ENCODE results near the gene SORCS2.

Gene SORCS2

GRCh38 chr4:7364979-7365378 lies 172.6 kb downstream of the SORCS2 start:
- ChIA-PET CTCF (interaction anchor here (0.5 to 0.8 kb wide), 3 partner anchors 14 to 299 kb away, joined by 3 to 4 read pairs (median 3); no protein-coding TSS in a partner anchor), POLR2A (interaction anchor here (1.4 kb wide), 1 partner anchor 9 kb away, joined by 5 read pairs; no protein-coding TSS in a partner anchor)
- TF ChIP-seq SUZ12 (IDR thresholded peaks at IDR 0.05) (no peak), LEF1 (IDR thresholded peaks at IDR 0.05; ENCODE audit: borderline replicate concordance) (no peak), FOXA1 (IDR thresholded peaks at IDR 0.05) (no peak), BHLHE40 (IDR thresholded peaks at IDR 0.05; ENCODE audit: borderline replicate concordance) (no peak), CTBP1 (IDR thresholded peaks at IDR 0.05; ENCODE audit: borderline replicate concordance) (no peak), HDGF (IDR thresholded peaks at IDR 0.05; ENCODE audit: borderline replicate concordance) (no peak)
- no peak for DNase-seq (ENCODE audit: extremely low spot score)

DNA sequence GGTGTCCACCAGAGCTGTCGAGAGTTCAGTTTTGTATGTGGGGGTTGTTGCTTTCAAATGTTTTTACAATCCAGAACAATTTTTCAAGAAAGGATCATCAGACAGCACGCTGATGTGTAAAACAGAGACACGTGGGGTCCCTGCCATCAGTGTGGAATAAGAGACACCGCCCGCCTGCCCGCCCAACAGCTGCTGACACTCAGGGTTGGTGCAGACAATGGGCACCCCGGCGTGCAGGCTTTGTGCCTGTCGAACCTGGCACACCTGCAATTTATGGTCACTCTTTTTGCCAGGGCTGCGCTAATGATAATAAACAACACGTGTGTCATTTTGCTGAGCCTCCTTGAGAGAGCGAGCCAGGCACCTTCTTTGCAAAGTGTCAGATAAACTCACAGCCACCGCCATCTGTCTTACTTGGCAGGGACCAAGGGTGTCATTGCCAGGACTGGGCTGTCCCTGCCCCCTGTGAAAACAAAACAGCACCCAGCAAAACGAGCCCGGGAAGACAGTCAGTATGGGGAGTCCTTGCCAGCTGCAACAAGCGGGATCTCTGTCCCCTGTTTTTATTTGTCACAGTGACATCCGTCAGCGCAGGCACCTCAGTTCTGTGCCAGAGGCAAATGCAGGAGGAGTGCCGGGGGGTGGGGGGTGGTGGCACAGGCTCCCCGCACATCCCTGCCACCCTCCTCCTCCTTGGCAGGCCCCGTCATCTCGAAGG lies 173.3 kb downstream of the SORCS2 start:
- ChIA-PET CTCF (interaction anchor here (0.5 to 0.8 kb wide), 2 partner anchors 171 to 300 kb away, joined by 3 to 4 read pairs; no protein-coding TSS in a partner anchor), POLR2A (interaction anchor here (1.4 kb wide), 1 partner anchor 9 kb away, joined by 5 read pairs; no protein-coding TSS in a partner anchor)
- TF ChIP-seq LEF1 (IDR thresholded peaks at IDR 0.05; ENCODE audit: borderline replicate concordance): no peak
- no peak for TF ChIP-seq L3MBTL2 (conservative IDR thresholded peaks at IDR 0.05)
- TF ChIP-seq ZNF384 (IDR thresholded peaks at IDR 0.05): no peak
- TF ChIP-seq SP1 (IDR thresholded peaks at IDR 0.05): no peak
- TF ChIP-seq FOXM1 (IDR thresholded peaks at IDR 0.05; ENCODE audit: borderline replicate concordance): no peak
- no peak for TF ChIP-seq HDGF (IDR thresholded peaks at IDR 0.05; ENCODE audit: borderline replicate concordance)
- no peak for DNase-seq (ENCODE audit: extremely low spot score)

GRCh38 chr4:7366180-7366945 lies 174.0 kb downstream of the SORCS2 start:
- POLR2A ChIA-PET: no interaction called here
- CTCF ChIA-PET: no interaction called here
- TF ChIP-seq ARNT (IDR thresholded peaks at IDR 0.05) (no peak), SUZ12 (IDR thresholded peaks at IDR 0.05) (no peak), SP1 (IDR thresholded peaks at IDR 0.05) (no peak), TARDBP (IDR thresholded peaks at IDR 0.05) (no peak)
- no peak for DNase-seq (ENCODE audit: extremely low spot score)

- no peak for TF ChIP-seq LEF1 (IDR thresholded peaks at IDR 0.05; ENCODE audit: borderline replicate concordance)
- TF ChIP-seq FOXA1 (IDR thresholded peaks at IDR 0.05): no peak
- no peak for TF ChIP-seq FOXK2 (IDR thresholded peaks at IDR 0.05)
- TF ChIP-seq HDGF (IDR thresholded peaks at IDR 0.05; ENCODE audit: borderline replicate concordance): no peak
- no peak for TF ChIP-seq BHLHE40 (IDR thresholded peaks at IDR 0.05; ENCODE audit: borderline replicate concordance)
- no peak for TF ChIP-seq NFRKB (IDR thresholded peaks at IDR 0.05)
- TF ChIP-seq ZNF384 (IDR thresholded peaks at IDR 0.05): no peak
- TF ChIP-seq SUZ12 (IDR thresholded peaks at IDR 0.05): no peak
- TF ChIP-seq L3MBTL2 (conservative IDR thresholded peaks at IDR 0.05): no peak
- TF ChIP-seq ELF4 (IDR thresholded peaks at IDR 0.05): no peak
- no peak for TF ChIP-seq FOXM1 (IDR thresholded peaks at IDR 0.05; ENCODE audit: borderline replicate concordance)
- no peak for TF ChIP-seq ARNT (IDR thresholded peaks at IDR 0.05)
- TF ChIP-seq TARDBP (IDR thresholded peaks at IDR 0.05): no peak
- TF ChIP-seq PKNOX1 (IDR thresholded peaks at IDR 0.05): no peak
- TF ChIP-seq CTBP1 (IDR thresholded peaks at IDR 0.05; ENCODE audit: borderline replicate concordance): no peak
- no peak for TF ChIP-seq SP1 (IDR thresholded peaks at IDR 0.05)
- ChIA-PET POLR2A (no interaction called here), CTCF (interaction anchor here (0.8 kb wide), 1 partner anchor 71 kb away, joined by 3 read pairs; no protein-coding TSS in a partner anchor)
- no peak for DNase-seq (ENCODE audit: extremely low spot score)
These were observed 174.6 kb downstream of the SORCS2 start for GRCh38 chr4:7366954-7367353.

DNA sequence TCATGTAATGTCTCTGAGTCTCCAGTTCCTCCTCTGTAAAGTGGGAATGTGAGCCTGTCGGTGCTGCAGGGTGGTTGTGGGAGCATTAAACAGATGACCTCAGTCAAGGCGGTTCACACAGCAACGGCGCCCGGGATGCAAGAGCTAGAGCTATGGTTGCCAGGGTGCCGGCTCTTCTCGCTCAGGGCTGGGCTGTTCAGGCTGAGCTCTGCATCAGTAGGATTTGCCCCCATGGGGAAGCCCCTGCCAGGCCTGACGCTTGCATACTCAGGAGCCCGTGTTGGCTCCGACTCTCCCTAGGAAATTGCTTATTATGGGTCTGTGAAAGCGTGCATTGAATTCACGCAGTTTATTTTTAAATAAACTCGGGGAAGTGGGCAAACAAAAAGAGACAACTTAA lies 175.1 kb downstream of the SORCS2 start:
- ChIA-PET CTCF (interaction anchor here (0.7 to 0.8 kb wide), 2 partner anchors 30 to 71 kb away, joined by 3 read pairs; no protein-coding TSS in a partner anchor), POLR2A (no interaction called here)
- no peak for DNase-seq (ENCODE audit: extremely low spot score)
- no peak for TF ChIP-seq SP1 (IDR thresholded peaks at IDR 0.05)
- no peak for TF ChIP-seq ARNT (IDR thresholded peaks at IDR 0.05)

DNA sequence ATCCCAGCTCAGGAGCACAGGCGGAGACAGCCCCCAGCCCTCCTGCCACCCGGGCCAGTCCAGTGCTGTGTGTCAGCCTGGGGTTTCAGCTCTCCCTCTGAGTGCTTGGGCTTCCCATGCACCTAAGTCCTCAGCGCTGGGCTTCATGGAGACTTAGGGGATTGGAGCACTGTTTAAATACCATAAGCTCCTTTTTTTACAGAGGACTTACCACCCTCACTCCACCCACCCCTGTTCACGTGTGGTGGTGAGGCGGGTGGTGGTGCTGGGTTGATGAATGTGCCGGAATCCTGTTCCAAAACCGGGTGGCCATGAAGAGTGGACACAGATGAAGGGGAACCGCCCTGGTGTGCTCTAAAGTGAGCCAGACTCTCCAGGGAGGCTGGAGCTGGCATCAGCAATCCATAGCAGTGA lies 175.5 kb downstream of the SORCS2 start:
- DNase-seq (ENCODE audit: extremely low spot score): no peak
- ChIA-PET POLR2A (no interaction called here), CTCF (interaction anchor here (0.7 to 0.8 kb wide), 2 partner anchors 29 to 72 kb away, joined by 3 read pairs; no protein-coding TSS in a partner anchor)
- TF ChIP-seq ELF4 (IDR thresholded peaks at IDR 0.05) (no peak), HDGF (IDR thresholded peaks at IDR 0.05; ENCODE audit: borderline replicate concordance) (no peak), SP1 (IDR thresholded peaks at IDR 0.05) (no peak), ARNT (IDR thresholded peaks at IDR 0.05) (no peak), LEF1 (IDR thresholded peaks at IDR 0.05; ENCODE audit: borderline replicate concordance) (no peak), ZNF384 (IDR thresholded peaks at IDR 0.05) (no peak), FOXM1 (IDR thresholded peaks at IDR 0.05; ENCODE audit: borderline replicate concordance) (no peak), PKNOX1 (IDR thresholded peaks at IDR 0.05) (no peak), L3MBTL2 (conservative IDR thresholded peaks at IDR 0.05) (no peak)

DNA sequence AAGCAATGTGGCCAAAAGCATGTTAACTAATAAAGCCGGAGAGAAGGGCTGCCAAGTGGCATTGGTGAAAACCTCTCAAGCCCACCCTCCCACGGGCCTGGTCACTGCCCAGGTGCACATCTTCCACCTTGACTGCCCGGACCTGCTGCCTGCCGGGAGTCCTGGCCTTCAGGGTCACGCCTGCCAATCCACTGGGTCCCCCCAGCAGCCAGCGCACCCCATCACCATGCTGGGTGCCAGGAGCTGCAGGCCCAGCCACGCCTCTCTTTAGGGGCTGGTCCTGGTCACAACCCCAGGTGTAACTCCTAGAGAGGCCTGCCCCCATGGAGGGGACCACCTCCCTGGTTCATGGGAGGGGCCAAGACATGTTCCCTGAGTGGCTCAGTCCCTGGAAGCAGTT lies 176.0 kb downstream of the SORCS2 start:
- no peak for DNase-seq (ENCODE audit: extremely low spot score)
- no peak for TF ChIP-seq SP1 (IDR thresholded peaks at IDR 0.05)
- TF ChIP-seq L3MBTL2 (conservative IDR thresholded peaks at IDR 0.05): no peak
- TF ChIP-seq PKNOX1 (IDR thresholded peaks at IDR 0.05): no peak
- TF ChIP-seq SUZ12 (IDR thresholded peaks at IDR 0.05): no peak
- TF ChIP-seq FOXA1 (IDR thresholded peaks at IDR 0.05): no peak
- no peak for TF ChIP-seq FOXK2 (IDR thresholded peaks at IDR 0.05)
- TF ChIP-seq NFRKB (IDR thresholded peaks at IDR 0.05): no peak
- no peak for TF ChIP-seq LEF1 (IDR thresholded peaks at IDR 0.05; ENCODE audit: borderline replicate concordance)
- TF ChIP-seq TARDBP (IDR thresholded peaks at IDR 0.05): no peak
- TF ChIP-seq ARNT (IDR thresholded peaks at IDR 0.05): no peak
- TF ChIP-seq CTBP1 (IDR thresholded peaks at IDR 0.05; ENCODE audit: borderline replicate concordance): no peak
- no peak for TF ChIP-seq BHLHE40 (IDR thresholded peaks at IDR 0.05; ENCODE audit: borderline replicate concordance)
- no peak for TF ChIP-seq ELF4 (IDR thresholded peaks at IDR 0.05)
- TF ChIP-seq HDGF (IDR thresholded peaks at IDR 0.05; ENCODE audit: borderline replicate concordance): no peak
- no peak for TF ChIP-seq ZNF384 (IDR thresholded peaks at IDR 0.05)
- no peak for TF ChIP-seq FOXM1 (IDR thresholded peaks at IDR 0.05; ENCODE audit: borderline replicate concordance)
- ChIA-PET CTCF (no interaction called here), POLR2A (no interaction called here)
